NAMALWA (cell line): ENCODE measurements around the gene ZNF189.

ENCODE experiments used
- DNase-seq: peaks from one replicate; pipeline ENCODE4 v3.0.0-alpha.2; 2015; ENCODE audit warnings: low spot score

ZNF189 gene

GRCh38 chr9:101453776-101454570 is 55.3 kb downstream of the ZNF189 start:
- DNase-seq, result no peak

- DNase-seq, result no peak
Observed at GRCh38 chr9:101455656-101456240, 57.1 kb downstream of the ZNF189 start.

- DNase-seq, result no peak
Observed at GRCh38 chr9:101457003-101457402, 58.4 kb downstream of the ZNF189 start.

- DNase-seq, result peak; percentile 82
Observed at GRCh38 chr9:101458963-101459631, 60.4 kb downstream of the ZNF189 start.
